HG03159 (cell line): ENCODE results near the gene ROGDI.
"Not testable (repeated sequence)": the region's sequence is repeated elsewhere in the genome, so short reads cannot be mapped to it uniquely, and the experiment has no call there.

Source experiments
- ATAC-seq: cut with Tn5 transposase; IDR thresholded peaks from one replicate; pipeline ENCODE4 v1.9.1; 2021; ENCODE audit warnings: mild to moderate bottlenecking, moderate library complexity; ENCODE audit not compliant: unreplicated experiment

Gene ROGDI

GRCh38 chr16:4795181-4795827, 7.1 kb downstream of the ROGDI start, which contains the start of gene SMIM22:
SMIM22 (plus strand) TSS chr16:4795369; CDS start chr16:4795735, 366 bp downstream.
- no peak for ATAC-seq

GRCh38 chr16:4792951-4793513, 9.4 kb downstream of the ROGDI start:
- no peak for ATAC-seq

- no peak for ATAC-seq
These were observed 11.6 kb downstream of the ROGDI start for GRCh38 chr16:4790871-4791270.

GRCh38 chr16:4790261-4790660, 12.2 kb downstream of the ROGDI start:
- ATAC-seq = no peak

GRCh38 chr16:4788910-4789309, 13.5 kb downstream of the ROGDI start:
- no peak for ATAC-seq

- ATAC-seq = no peak
These were observed 13.9 kb downstream of the ROGDI start for GRCh38 chr16:4788489-4788889.

GRCh38 chr16:4787627-4788482, 14.6 kb downstream of the ROGDI start, which contains the start of gene SEPTIN12:
SEPTIN12 (minus strand) TSS chr16:4788345; CDS start chr16:4787645, 700 bp downstream.
- no peak for ATAC-seq

- ATAC-seq = no peak
These were observed 15.4 kb downstream of the ROGDI start for GRCh38 chr16:4787068-4787467.

- ATAC-seq = no peak
These were observed 16.5 kb downstream of the ROGDI start for GRCh38 chr16:4785758-4786433.

GRCh38 chr16:4784444-4784987, 17.9 kb downstream of the ROGDI start:
- not testable (repeated sequence) for ATAC-seq

GRCh38 chr16:4783951-4784336, 18.5 kb downstream of the ROGDI start:
- no peak for ATAC-seq

GRCh38 chr16:4783251-4783950, 19.0 kb downstream of the ROGDI start:
- no peak for ATAC-seq

- no peak for ATAC-seq
These were observed 22.2 kb downstream of the ROGDI start for GRCh38 chr16:4780235-4780634.

- ATAC-seq = no peak
These were observed 24.4 kb downstream of the ROGDI start for GRCh38 chr16:4778050-4778392.

GRCh38 chr16:4777339-4778049, 24.9 kb downstream of the ROGDI start:
- ATAC-seq = no peak

GRCh38 chr16:4776141-4776705, 26.2 kb downstream of the ROGDI start:
- ATAC-seq = no peak

GRCh38 chr16:4775005-4775404, 27.4 kb downstream of the ROGDI start:
- ATAC-seq = no peak

GRCh38 chr16:4772351-4772750, 30.1 kb downstream of the ROGDI start:
- ATAC-seq = no peak

GRCh38 chr16:4771646-4772045, 30.8 kb downstream of the ROGDI start:
- no peak for ATAC-seq

GRCh38 chr16:4769306-4769638, 33.2 kb downstream of the ROGDI start:
- no peak for ATAC-seq
